Loucy (cell line): ENCODE results near the gene SYT13.

Experiments
- CTCF ChIP-seq: fragments of 200-600 bp; sonication (generic); conservative IDR thresholded peaks from 2 replicates; pipeline ENCODE4 v1.5.1; 2014; ENCODE audit warnings: mild to moderate bottlenecking, antibody characterized with exemption, low read length
- EZH2phosphoT487 ChIP-seq: fragments of 200-600 bp; IDR thresholded peaks from 2 replicates; pipeline ENCODE4 v1.6.1; 2018; ENCODE audit warnings: antibody characterized with exemption, mild to moderate bottlenecking, moderate library complexity, borderline replicate concordance

DNA sequence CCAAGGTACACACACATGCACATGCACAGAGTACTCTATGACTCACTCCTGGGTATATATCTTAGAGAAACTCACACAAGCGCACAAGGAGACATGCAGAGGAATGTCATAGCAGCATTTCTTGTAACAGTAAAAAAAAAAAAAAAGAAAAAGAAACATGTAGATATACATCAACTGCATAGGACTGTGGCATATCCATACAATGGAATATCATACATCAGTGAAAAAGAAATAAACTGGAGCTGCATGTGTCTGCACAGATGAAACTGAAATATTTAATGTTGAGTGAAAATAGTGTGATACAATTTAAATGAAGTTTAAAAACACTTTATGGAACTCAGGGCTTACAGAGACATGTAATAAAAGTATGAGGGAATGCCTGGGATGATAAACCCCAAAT, 46.4 kb downstream of the SYT13 start:
- TF ChIP-seq CTCF (no peak), EZH2phosphoT487 (no peak)
